ENCODE data around the gene SEC16A. TPM values are rescaled to one million over a fixed set of nuclear protein-coding genes. Genes with fewer than 3 reads are reported as not detected.
A peak's percentile ranks its signal among the peaks of the same experiment; 100 is the strongest.

SEC16A gene, protein sequence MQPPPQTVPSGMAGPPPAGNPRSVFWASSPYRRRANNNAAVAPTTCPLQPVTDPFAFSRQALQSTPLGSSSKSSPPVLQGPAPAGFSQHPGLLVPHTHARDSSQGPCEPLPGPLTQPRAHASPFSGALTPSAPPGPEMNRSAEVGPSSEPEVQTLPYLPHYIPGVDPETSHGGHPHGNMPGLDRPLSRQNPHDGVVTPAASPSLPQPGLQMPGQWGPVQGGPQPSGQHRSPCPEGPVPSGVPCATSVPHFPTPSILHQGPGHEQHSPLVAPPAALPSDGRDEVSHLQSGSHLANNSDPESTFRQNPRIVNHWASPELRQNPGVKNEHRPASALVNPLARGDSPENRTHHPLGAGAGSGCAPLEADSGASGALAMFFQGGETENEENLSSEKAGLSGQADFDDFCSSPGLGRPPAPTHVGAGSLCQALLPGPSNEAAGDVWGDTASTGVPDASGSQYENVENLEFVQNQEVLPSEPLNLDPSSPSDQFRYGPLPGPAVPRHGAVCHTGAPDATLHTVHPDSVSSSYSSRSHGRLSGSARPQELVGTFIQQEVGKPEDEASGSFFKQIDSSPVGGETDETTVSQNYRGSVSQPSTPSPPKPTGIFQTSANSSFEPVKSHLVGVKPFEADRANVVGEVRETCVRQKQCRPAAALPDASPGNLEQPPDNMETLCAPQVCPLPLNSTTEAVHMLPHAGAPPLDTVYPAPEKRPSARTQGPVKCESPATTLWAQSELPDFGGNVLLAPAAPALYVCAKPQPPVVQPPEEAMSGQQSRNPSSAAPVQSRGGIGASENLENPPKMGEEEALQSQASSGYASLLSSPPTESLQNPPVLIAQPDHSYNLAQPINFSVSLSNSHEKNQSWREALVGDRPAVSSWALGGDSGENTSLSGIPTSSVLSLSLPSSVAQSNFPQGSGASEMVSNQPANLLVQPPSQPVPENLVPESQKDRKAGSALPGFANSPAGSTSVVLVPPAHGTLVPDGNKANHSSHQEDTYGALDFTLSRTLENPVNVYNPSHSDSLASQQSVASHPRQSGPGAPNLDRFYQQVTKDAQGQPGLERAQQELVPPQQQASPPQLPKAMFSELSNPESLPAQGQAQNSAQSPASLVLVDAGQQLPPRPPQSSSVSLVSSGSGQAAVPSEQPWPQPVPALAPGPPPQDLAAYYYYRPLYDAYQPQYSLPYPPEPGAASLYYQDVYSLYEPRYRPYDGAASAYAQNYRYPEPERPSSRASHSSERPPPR (N-terminal part only)
- 10 to 100 TPM; 55.1 to 68.6 (median 62.3) TPM for polyA plus RNA-seq (ENCODE audit: insufficient read length in 4 of 4)

- peak; percentile 97 to 100 (median 98) for DNase-seq (ENCODE audit: low read depth in 4 of 4, low spot score in 3 of 4)
Observed at GRCh38 chr9:136482793-136483588, at the start of gene SEC16A. Gene SEC16A, minus strand, starts transcription at chr9:136483040. Its CDS starts 5,425 bp downstream, at chr9:136477615.

DNA sequence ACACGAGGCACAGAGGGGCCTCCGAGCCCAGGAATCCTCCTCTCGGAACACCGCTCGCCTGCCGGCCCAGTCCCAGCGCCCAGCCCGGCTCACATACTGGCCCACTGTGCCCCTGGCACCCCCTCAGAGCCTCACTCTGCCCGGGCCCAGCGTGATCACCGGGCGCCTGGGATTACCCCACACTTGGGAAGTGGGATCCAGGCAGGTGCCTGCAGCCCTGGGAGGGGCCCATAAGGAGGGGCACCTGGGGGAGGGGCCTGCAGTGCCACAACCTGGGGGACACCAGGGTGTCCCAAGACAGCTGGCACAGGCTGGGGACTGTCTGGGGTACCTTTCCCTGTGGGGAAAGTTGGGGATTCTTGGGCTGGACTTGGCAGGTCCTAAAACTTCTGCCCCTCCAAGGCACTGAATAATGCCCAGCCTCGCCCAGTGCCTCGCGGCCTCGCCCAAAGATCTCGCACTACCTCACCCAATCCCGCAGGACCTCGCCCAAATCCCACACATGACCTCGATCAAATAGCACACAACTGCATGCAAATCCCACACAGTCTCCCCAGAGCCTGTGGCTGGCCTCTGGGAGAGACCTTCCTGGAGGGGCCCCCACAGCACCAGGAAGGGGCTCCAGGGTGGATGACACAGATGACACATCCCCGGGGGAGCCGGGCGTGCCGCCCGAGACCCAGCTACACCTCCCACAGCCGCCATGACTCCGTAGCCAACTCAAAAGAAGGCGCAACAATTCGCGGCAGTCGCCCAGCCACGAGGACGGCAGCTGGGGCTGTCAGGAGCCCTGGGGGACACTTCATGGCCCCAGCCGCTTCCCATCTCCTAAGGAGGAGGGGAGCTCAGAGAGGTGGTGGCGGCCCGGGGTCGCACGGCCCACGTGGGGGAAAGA, 49.3 kb upstream of the SEC16A start:
- no peak for DNase-seq (ENCODE audit: low read depth in 4 of 4, low spot score in 3 of 4)

DNA sequence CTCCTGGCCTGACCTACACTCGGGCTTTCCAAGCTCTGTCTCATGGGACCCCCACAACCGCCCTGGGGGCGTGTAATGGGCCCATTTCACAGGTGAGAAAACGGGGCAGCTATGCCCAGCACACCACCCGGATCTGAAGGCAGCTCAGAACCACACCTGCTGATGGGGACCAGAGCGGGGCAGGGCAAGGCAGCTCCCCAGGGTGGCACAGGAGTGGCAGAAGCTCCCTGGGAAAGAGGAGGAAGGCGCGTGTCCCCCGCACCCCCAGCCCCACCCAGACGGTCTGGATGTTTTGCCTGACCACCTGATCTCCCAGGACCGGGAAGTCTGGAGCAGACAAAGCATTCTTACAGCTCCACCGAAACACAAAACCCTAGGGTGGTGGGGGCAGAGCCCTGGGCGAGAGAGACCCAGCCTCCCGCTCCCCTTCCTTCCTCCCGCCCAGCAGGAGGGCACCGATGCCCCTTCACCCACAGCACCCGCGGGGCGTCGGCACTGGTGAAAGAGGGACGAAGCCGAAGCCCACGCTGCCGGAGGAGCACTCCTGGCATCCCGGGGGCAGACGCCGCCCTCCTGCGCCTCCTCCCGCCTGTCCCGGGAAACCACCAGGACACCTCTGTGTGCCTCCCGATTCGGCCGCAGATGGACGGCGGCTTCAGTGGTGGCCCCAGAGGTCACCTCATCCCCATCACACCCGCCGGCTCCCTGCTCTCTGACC, 48.5 kb upstream of the SEC16A start:
- no peak for DNase-seq (ENCODE audit: low read depth in 4 of 4, low spot score in 3 of 4)

DNA sequence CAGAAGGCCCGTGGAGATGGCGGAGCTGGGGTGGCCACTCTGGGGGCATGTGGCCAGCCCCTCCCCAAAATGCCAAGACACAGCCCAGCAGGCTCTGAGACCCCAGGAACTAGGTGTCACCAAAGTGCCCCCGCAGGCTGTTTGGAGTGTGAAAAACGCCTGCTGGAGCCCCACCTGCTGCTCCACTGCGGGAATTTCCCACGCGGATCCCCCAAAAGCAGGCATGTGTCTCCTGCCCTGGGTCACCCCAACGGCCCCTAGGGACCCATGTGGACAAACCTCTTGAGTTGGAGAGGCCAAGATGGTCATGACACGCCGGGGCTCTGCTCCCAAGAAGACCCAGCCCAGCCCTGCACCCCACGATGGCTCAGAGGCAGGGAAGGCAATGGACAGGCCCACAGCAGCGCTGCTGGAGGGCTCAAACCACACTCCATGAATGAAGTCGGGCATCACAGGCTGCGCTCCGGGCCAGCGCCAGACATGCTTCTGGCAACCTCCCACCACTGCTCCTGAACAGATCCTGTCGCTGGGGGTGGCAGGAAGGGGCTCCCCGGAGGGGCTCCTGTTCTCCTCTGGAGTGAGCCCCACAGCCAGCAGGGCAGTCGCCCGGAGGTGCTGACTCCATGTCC, 47.7 kb upstream of the SEC16A start:
- DNase-seq (ENCODE audit: low read depth in 4 of 4, low spot score in 3 of 4) = no peak

GRCh38 chr9:136529516-136530460, 46.9 kb upstream of the SEC16A start:
- DNase-seq (ENCODE audit: low read depth in 4 of 4, low spot score in 3 of 4) = no peak

- DNase-seq (ENCODE audit: low read depth in 4 of 4, low spot score in 3 of 4) = no peak
Observed at GRCh38 chr9:136528716-136529341, 46.0 kb upstream of the SEC16A start.

DNA sequence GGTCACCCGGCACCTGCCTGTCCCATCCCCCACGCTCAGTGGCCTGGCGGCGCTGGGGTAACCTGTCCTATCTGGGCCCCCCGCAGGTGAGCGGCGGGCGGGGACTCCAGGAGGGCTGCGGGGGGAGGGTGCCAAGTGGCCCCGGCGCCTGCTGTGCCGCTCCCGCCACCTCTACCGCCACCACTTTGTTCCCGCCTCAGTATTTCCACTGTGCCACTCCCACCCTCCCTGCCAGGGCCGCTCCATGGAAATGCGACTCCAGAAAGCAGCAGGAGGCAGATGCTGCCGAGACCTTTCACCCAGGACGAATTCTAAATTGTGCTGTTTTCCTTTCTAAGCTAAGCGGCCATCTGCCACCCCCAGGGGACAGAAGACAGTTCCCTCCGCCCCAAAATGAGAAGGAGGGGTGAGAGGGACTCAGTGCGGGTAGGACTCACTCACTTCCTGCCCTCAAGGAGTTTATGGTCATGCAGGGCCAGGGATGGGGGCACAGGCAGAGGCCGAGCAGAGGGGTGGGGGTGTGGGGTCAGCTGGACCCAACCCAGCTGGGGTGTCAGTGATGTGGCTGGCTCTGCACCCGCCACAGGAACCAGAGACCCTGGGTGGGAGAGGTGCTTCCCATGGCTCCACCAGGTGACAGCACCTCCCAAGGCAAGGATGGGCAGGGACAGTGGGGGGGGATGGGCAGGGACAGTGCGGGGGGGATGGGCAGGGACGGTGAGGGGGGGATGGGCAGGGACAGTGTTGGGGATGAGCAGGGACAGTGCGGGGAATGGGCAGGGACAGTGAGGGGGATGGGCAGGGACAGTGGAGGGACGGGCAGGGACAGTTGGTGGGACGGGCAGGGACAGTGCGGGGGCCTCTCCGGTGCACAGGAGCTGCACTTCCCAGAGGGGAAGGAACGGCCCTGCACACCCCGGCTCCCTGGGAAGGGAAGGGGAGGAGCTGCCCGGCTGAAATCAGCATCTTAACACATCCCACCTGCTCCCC, 45.2 kb upstream of the SEC16A start:
- no peak for DNase-seq (ENCODE audit: low read depth in 4 of 4, low spot score in 3 of 4)

DNA sequence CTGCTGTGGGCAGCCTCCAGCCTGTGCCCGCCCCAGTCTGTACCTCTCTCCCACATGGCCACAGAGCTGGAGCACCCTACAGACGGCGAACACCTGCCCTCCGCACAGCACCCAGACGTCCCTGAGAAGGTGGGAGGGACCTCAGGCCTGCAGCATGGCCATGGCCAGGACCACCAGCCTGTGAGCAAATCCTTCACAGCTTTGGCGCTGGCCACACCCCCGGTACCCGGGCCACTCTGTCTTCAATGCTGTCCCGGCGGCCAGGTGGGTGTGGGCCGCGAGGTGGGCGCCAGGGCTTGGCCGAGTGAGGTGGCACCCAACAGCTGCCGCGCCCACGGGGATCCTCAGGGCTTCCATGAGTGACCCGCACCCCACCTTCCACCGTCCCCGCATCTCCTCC, 44.3 kb upstream of the SEC16A start:
- DNase-seq (ENCODE audit: low read depth in 4 of 4, low spot score in 3 of 4) = no peak

DNA sequence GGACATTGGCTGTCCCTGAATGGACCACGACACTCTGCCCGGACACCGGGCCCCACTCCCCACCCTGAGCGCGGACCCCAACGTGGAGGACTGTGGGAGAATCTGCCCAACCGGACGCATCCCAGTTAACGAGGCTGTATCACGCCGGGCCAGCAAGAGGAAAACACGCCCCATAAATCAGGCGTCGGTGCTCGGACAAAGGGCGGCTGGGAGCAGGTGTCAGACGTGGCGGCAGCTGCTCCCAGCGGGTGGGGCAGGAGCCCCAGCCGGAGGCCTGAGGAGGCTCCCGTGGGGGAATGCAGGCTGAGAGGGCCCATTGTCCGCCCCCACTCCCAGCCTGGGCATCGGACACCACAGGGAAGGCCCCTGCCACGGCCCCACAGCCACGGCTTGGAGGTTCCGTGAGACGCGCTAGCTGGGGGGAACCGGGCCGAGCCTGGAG, 43.8 kb upstream of the SEC16A start:
- no peak for DNase-seq (ENCODE audit: low read depth in 4 of 4, low spot score in 3 of 4)

GRCh38 chr9:136525841-136526499, 43.1 kb upstream of the SEC16A start:
- DNase-seq (ENCODE audit: low read depth in 4 of 4, low spot score in 3 of 4) = no peak

DNA sequence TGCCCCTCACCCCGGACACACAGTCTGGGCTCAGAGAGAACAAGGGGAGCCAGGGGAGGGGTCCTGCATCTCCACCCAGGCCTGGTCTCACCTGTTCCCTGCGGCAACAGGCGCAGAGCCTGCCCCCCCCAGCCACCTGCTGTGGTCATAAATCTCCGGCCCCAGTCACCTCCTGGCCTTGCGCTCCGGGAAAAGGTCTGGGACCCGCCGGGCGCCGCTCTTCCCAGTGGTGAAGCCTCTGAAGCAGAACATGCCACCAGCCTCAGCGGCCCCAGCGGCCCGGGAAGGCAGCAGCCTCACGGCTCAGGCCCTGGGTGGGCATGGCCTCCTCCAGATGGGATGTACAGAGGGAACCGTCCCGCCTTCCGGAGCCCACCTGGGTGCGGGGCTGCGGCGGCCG, 42.4 kb upstream of the SEC16A start:
- no peak for DNase-seq (ENCODE audit: low read depth in 4 of 4, low spot score in 3 of 4)

DNA sequence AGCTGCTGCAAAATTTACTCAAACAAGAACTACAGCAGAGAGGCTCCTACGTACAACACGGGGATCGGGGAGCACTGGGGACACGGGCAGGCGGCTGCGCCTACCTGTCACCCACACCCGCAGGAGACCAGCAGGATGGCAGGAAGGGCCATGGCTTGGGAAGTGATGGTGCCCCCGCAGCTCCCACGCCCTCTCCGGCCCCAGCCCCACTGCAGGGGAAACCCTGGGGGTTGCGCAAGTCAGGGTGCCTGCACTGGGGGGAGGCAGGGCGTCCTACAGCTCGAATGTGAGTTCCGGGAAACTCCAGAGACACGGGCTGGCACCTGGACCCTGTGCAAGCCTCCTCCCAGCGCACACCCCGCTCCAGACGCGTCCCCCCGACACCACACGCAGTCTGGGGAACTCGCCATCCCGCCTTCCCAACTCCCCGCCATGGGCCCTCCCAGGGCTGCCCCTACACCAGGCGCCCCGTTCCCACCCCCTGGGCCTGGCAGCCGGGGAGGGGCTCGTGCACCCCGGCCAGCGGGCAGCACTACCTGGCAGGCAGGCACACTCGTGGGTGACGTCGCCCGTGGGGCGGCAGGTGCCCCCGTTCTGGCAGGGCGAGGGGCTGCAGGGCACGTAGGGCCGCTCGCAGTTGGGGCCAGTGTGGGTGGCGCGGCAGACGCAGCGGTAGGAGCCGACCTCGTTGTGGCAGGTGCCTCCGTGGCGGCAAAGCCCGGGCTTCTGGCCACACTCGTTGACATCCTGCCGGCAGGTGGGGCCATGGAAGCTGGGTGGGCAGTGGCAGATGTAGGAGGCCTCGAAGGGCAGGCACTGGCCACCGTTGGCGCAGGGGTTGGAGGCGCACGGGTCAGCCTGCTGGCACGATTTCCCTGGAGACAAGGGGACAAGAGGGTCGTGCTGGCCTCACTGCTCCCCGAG, 39.7 kb upstream of the SEC16A start:
- DNase-seq (ENCODE audit: low read depth in 4 of 4, low spot score in 3 of 4) = no peak

DNA sequence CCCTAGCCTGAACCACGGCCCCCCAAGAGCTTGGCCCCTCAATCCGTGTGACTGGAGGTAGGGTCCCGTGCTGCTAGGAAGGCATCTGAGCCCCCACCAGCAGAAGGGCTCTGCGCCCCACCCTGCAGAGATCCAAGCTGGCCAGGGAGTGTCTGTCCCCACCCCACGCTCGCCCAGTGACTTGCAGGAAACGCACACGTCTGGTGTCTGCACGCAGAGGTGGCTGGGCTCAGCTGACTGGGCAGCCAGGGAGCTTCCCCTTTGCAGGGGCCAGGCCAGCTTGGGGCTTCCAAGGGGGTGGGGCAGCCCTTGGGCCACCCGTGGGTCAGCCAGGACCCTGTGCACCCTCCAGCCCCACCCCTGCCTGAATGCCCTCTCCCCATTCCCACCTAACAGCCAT, 38.7 kb upstream of the SEC16A start:
- DNase-seq (ENCODE audit: low read depth in 4 of 4, low spot score in 3 of 4) = no peak

Measured in right renal pelvis (tissue), 4 donors.